ENCODE measurements around the gene ASAP3.

ASAP3 gene

DNA sequence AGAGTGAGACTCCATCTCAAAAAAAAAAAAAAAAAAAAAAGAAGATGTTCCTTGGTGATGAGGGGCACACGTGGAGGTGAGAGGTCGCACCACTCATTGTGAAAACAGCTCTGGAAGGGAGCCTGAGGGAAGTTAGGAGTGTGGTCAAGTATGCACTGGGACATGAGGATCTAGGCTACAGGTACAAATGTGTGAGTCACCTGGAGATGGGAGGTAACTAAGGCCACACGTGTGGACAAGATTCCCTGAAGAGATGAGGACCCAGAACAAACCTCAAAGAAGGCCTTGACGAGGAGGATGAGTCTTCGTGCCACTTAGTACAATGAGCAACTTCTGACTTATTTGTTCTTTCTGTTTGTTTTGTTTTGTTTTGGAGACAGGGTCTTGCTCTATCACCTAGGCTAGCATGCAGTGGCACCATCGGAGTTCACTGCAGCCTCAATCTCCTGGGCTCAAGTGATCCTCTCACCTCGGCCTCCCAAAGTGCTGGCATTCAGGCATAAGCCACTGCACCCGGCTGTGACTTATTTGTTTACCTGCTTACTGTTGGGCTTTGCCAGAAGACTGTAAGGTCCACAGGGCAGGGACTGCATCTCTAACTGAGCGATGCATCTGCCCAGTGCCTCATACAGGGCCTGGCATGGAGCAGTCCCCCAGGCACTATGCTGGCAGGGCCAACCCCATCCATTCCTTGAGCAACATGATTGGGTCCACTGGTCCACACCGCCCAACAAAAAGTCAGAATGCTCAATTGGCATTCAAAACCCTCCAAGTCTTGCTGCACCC, 6.4 kb downstream of the ASAP3 start:
- no peak for DNase-seq

DNA sequence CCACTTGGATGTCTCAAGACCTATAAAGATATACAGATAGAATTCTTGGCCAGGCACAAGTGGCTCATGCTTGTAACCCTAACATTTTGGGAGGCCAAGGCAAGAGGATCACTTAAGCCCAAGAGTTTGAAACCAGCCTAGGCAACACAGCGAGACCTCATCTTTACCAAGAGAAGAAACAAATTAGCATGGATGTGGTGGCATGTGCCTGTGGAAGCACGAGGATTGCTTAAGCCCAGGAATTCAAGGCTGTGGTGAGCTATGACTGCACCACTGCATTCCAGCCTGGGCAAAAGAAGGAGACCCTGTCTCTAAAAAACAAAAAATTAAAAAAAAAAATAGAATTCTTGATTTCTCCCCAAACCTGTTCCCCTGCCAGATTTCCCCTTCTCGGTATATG, 8.3 kb downstream of the ASAP3 start:
- no peak for DNase-seq

DNA sequence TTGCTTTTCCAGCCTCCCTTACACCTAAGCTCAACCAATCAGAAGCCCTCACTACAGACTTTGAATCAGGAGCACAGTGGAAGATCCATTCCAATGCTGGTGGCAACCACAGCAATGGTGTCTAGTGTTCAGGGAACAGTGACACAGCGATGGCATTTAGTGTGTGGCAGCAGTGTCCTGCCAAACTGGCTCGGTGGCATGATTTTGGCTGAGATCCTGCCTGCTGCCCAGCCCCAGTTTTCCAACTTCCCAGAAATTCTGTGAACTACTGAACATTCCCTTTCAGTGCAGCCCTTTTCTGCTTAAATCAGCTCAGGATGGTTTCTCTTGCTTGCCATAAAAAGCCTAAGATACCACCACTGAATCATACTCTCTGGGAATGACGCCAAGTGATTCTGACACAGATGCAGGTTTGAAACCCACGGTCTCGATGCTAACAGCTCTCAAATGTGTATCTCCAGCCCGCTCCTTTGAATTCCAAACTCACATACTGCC, 8.8 kb downstream of the ASAP3 start:
- peak in 1 of 2 experiments; percentile 52 for DNase-seq

DNA sequence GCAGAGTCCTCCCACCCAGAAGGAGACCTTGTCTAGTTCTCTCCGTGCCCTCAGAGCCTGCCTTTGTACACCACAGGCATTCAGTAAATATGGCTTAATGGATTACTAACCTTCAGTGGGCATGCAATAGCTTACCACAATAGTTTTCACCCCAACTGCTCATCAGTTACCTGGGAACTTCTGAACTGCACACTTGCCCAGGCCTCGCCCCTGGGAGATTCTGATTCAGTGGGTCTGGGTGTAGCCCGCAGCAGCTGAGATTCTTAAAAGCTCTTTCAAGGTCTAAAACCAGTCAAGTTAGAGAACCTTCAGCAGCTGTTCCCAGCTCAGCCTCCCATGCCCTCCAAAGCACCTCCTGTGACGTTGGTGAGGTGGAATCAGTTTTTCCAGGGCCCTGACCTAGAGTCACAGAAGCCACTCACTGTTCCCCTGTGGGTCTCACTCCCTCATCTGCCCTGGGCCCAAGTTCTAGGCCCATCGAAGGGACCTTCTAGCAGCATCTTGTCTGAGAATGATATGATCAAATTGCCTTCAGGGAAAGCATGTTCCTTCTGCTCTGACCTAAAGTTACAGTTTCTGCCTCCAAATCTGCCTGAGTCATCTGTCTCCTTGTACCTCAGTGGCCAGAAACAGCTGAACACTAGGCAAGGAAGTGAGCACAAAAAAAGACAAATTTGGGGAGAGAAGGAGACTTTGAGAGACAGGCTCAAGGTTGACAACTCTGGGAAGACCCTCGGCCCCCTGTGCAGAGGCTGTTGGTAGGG, 10.8 kb downstream of the ASAP3 start:
- DNase-seq, result no peak

DNA sequence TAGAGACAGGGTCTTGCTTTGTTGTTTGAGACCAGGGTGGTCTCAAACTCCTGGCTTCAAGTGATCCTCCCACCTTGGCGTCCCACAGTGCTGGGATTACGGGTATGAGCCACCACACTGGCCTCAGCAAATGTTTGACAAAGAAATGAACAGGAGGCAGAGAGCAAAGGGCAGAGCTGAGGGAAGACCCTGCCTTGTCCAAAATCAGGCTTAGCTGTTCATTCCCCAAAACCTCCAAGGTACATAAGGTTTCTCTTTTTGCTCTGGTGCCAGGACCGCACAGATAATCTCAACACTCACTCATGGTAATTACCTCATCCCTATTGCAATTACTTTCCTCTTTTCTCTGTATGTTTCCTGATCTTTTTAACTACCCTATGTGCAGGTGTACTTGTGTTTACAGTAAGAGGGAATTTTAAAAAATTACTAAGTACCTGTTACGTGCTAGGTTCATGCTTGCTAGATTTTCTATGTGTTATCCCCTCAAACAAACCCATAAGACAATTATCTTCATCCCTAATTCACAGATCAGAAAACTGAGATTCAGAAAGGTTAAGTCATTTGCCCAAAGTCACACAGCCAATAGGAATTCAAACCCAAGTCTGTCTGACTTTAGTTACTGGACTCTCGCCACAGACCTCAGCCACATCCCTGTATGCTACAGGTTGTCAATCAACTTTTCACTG, 11.5 kb downstream of the ASAP3 start:
- no peak for DNase-seq

DNA sequence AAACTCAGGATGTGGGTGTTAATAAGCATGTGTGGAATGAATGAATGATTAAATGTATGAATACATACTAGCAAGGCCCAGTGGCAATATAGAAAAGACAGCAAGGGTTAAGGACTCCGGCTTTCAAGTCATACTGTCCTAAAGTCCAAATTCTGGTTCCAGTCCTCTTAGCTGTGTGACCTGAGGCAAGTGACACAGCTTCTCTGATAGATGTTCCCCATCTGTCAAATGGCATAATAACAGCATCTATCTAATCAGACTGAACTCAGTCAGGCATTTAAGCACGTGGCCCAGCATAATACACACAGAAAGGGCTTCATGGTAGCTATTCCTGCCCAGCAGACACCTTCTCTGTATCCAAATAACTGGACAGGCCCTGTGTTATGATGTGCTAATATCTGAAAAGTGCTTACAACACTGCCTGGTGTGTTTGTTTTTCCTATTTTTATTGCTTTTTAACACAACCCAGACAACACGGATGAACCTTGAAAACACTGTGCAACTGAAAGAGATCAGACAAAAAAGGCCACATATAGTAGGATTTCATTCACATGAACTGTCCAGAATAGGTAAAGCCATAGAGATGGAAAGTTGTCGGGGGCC, 12.4 kb downstream of the ASAP3 start:
- no peak for DNase-seq

DNA sequence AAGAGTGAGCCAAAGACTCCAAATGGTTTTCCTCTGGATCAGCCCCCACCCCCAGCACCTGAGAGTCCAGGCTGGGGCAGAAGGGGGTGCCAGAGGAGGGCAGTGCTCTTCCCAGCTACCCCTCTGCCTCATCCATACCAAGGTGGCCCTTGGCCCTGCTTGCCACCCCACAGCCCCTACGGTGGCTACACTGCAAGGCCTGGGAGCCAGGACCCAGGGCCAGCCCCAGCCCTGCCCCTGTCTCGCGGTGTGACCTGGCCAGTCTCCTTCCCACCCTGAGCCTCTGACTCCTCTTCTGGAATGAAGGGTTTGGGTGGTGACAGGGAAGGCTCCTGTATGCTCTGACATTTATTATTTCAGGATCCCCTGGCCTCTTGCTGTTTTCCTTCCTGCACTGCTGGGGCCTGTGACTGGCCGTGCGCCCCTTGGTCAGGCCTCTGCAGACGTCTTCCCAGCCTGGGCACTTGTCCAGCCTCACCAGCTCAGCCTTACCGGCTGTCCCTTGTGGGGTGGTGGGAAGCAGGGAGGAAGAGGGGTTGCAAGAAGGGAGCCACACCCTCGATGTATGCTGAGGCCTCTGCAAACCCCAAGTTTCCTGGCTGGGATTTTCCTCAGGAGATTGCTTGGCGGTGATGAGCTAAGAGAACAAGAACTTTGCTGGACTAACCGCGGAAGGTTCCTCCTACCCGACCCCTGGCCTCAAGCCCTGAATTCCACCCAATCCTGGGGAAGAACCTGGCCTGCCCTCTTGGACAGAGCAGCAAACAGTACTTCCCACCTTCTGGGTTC, 13.5 kb downstream of the ASAP3 start:
- DNase-seq, result no peak

DNA sequence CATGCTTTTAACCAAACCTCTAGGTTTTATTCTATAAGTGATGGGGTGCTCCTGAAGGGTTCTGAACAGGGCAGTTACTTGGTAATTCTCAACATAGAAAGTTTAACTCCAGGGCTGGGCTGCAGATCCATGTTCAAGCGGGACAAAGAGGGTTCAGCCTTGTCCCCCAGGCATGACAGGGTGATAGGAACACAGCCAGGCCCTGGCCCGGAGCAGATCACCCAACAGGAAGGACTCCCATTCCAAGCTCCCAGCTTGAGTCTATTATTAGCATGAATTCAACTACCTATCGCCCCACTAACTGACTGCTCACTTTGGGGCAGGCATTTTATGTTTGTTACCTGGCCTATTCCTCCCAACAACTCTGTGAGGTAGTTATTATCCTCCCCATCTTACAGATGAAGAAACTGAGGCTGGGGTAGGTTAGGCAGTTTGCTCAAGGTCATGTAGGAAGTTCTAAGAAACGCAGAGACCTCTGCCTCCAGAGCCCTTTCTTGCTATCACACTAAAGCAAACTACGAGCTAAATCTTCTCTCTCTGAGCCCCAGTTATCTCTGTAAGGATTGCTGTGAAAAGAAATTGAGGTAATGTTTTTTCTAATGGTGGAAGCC, 14.5 kb downstream of the ASAP3 start:
- no peak for DNase-seq

DNA sequence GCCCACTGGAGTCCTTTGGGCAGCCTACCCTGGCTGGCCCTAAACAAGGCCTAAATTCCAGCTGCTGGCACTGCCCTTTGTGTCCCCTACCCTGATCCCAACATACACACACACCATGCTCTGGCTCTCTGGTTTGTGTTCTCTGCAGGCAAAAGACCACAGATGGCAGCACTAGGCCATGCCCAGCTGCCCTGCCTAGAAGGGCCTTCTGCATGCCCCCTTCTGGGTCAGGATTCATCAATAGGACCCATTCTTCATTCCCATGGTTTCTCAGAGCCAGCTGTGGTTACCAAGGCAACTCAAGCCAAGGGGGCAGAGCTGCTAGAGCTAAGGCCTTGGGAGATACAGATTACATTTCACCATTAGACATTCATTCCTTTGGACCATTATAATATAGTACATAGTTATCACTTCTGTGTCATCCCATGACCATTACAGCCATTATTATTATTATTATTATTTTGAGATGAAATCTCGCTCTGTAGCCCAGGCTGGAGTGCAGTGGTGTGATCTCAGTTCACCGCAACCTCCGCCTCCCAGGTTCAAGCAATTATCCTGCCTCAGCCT, 17.5 kb downstream of the ASAP3 start:
- DNase-seq, result no peak

DNA sequence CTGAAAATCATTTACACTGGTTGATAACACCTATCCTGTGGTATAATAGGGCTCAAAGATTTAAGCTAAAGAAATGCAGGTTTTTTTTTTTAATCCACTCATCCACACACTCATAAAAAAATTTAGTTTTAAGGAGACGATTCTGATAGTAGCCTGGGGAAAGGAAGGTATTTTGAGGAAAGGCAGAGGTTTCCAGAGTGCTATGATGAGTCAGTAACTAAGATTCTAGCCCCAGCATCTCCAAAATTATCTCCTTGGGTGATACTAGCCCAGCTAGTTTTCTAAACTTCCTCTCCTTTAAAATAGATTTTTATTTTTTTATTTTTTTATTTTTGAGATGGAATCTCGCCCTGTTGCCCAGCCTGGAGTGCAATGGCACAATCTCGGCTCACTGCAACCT, 20.7 kb downstream of the ASAP3 start:
- no peak for DNase-seq

DNA sequence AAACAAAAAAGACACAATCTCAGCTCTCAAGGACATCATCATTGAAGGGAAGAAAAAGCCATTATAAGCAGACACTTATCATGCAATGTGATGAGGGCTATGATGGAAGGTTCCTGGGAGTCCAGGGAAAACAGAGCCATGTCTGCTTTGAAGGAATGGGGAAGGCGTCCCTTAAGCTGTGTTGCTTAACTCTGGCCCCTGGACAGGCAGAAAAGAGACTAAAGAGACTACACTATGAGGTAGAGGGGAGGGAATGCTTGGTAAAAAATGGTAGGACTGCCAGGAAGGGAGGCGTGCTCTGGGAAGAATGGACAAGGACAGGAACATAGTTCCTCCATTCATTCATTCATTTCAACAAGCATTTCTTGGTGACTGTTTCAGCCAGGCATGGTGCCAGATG, 21.2 kb downstream of the ASAP3 start:
- no peak for DNase-seq

DNA sequence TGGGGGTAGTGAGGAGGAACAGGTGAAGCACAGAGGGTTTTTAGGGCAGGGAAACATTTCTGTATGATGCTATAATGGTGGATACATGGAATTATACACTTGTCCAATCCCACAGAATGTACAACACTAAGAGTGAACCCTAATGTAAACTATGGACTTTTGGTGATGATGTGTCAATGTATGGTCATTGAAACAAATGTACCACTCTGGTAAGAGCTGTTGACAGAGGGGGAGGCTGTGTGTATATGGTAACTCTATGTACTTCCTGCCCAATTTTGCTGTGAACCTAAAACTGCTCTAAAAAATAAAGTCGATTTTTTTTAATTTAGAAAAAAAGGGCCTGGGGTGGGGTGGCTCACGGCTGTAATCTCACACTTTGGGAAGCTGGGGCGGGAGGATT, 22.9 kb downstream of the ASAP3 start:
- no peak for DNase-seq

DNA sequence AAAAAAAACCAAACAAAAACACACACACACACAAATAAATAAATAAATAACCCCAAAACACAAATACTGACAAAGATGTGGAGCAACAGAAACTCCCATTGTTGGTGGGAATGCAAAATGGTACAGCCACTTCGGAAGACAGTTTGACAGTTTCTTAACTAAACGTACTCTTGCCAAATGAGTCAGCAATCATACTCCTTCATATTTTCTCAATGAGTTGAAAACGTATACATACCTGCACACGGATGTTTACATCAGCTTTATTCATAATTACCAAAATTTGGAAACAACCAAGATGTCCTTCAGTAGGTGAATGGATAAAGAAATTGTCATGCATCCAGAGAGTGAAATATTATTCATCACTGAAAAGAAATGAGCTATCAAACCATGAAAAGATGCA, 23.5 kb downstream of the ASAP3 start:
- no peak for DNase-seq

DNA sequence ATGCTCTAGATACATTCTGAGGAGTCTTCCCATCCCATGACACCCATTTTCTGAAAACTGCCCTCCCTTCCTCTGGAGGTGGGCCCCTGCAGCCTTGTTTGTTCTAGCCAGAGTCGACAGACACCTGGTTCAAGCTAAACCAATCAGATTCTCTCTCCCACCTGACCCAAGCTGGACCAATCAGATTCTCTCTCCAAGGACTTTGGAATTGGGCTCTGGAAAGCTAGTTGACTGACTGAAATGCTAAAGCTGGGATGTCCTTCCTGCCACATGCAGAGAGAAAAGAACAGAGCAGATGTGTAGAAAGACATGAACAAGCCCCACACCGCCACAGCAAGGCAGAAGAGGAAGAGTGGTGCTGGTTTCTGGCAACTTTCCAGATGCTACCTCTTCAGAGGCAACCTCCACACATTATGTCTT, 24.6 kb downstream of the ASAP3 start:
- DNase-seq, result no peak

DNA sequence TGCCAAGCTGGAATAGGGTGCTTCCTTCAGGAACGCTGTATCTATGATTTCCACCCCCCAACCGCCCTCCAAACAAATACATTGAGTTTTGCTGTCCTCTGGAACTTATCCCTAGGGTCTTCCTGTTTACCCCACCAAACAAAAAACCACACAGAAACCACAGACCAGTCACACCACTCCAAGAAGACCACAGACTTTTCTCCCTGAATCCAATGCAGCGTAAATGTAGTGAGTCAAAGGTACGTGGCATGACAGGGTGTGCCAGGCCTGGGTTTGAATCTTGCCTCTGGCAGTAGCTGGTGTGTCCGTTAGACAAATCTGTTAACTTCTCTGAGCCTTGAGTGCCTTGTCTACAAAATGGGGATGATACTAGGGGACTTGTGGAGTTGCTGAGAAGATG, 27.8 kb downstream of the ASAP3 start:
- no peak for DNase-seq

DNA sequence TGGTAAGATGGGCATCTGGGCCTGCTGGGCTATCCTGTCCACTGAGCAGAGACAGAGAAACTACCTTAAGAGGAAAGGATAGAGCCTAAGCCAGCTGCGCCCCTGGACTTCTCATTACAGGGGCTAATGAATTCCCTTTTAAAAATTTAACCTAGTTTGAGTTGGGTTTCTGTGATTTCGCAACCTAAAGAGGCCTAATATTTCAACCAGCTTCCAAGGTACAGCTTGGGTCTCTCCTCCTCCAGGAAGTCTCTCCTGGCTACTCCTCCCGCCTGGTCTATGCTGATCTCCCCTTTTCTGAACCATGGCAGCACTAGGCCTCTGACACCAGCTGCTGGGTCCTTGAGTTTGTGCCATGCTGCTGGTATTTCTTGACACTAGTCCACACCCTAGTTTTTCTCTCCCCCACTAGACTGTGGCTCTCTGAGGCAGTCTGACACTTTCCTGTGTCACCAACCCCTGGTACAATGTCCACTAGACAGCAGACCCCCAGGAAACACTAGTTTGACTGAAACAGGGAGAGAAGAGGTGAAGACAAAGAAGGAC, 30.5 kb downstream of the ASAP3 start:
- DNase-seq, result no peak

DNA sequence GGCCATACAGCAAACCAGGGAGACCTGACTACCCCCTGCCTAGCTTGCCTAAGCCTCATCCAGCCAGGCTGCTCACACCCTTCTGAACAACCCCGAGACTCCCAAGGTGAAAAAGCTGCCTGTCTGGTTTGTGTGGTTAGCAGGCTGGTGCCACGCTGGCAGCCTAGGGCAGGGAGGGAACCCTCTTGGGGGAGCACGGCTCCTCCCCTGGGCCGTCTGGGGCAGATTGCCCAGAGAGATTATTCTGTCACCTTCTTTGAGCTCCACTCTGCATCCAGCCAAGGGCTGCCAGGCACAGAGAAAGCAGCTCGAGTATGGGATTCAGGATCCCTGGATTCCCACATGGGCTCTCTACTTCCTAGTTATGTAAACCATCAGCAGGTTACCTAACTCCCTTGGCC, 32.0 kb downstream of the ASAP3 start:
- DNase-seq, result no peak

DNA sequence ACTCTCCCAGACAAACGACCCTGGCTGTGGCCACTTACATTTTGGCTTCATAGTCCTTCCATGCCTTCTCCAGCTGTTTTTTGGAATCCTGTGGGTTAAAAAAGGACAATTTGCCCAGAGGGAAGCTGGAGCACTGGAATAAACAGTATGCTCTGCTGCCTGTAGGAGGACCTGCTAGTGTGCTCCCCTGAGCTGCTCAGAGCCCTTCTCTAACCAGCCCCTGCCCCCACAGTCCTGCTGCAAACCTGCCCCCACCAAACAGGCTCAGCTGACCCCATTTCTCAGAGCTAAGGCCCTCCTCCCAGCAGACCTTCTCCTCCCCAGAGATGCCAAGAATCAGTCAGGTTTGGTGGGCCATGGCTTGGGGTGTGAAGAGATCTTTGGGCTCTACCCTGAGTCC, 32.5 kb downstream of the ASAP3 start:
- DNase-seq, result no peak

DNA sequence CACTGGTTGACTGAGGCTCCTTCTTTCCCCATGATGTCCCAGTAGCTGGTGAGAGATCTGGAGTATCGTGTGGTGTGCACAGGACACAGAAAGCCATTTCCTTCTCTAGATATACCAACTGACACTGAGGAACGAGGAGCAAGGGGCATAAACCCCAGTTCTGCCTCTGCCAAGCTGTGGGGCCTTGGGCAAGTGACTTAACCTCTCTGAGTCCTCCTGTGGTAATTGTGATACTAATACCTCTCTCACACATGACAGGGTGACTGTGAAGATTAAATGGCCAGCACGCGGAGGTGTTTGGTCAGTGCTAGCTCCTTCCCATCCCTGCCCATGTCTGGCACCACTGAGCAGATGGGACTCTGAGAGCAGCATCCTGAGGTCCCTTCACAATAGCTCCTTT, 33.1 kb downstream of the ASAP3 start:
- DNase-seq, result no peak

DNA sequence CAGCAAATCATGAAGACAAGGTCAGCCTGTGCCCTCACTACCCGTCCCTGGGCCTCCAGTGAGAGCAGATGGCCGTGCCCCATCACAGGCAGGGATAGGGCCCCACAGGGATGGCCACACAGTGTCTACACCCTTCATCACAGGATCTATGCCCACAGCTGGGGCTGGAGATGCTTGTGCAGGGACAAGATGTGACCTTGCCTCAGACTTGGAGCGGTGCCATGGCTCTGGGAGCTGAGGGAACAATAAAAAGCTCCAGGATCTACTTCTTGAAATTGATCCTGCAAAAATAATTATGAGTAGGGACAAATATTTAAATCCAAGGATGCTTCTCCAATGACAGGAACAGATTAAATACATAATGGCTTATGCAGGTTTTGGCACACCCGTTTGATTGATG, 34.0 kb downstream of the ASAP3 start:
- DNase-seq, result no peak

DNA sequence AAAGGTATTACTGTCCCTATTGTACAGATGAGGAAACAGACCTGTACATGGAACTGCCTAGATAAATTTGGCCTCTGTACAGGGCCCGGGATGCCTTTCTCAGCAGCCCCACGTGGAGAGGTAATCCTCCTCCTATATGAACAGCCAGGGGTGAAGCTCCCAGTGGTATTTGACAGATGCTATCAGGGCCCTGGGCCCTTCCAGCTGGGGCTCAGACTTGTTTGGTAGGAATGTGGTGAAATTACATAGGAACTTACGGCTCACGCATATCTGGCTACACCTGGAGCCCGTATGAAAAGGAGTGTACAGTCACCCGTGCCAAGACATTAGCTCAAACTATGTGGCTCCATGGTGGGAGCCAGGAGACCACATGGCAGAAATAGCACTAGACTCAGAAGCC, 34.7 kb downstream of the ASAP3 start:
- DNase-seq, result no peak
